SK-N-SH (cell line): ENCODE measurements around the gene RARG. TPM values are rescaled to one million over a fixed set of nuclear protein-coding genes. Genes with fewer than 3 reads are reported as not detected.

Experiments used
- CTCF ChIA-PET: fragments of 300-600, 350-600 bp; formaldehyde crosslinking; extraction: SDS; loops from one replicate; lab custom pipeline; 2021; lab: Yijun Ruan, JAX
- POLR2A ChIA-PET: fragments of 350-600 bp; sonication (Branson Sonifier 250); formaldehyde crosslinking; extraction: SDS; loops from one replicate; lab custom pipeline; 2020; ENCODE audit warnings: antibody characterized with exemption, inconsistent platforms; lab: Yijun Ruan, JAX
- DNase-seq: peaks from one replicate; pipeline ENCODE4 v3.0.0; 2012
- H2AFZ ChIP-seq: fragments of 200-600 bp; sonication (generic); 2 replicates; pipeline ENCODE4 v1.8.1; 2016; ENCODE audit warnings: antibody characterized with exemption, mild to moderate bottlenecking, low read depth
- H3F3A ChIP-seq: fragments of 200-600 bp; sonication (generic); replicated peaks from 2 replicates; pipeline ENCODE3; 2016; ENCODE audit warnings: antibody characterized with exemption, mild to moderate bottlenecking; ENCODE audit not compliant: insufficient read depth
- H3K27ac ChIP-seq, 2 experiments: fragments of 200-500 bp in 1 of 2; fragments of 200-600 bp in 1 of 2; sonication (Bioruptor generic) in 1 of 2; sonication (generic), shearing (Covaris generic) in 1 of 2; 2 replicates each; pipeline versions ENCODE4 v1.5.1 to v1.6.1; 2014 to 2016; ENCODE audit warnings: low read depth in 2 of 2, inconsistent platforms in 1 of 2, low read length in 1 of 2, mild to moderate bottlenecking in 1 of 2, mixed read lengths in 1 of 2
- H3K27me3 ChIP-seq: fragments of 200-600 bp; sonication (generic), shearing (Covaris generic); 2 replicates; pipeline ENCODE4 v1.6.1; 2016; ENCODE audit warnings: mixed run types; ENCODE audit not compliant: insufficient read depth
- H3K36me3 ChIP-seq, 2 experiments: fragments of 200-500 bp in 1 of 2; fragments of 200-600 bp in 1 of 2; sonication (Bioruptor generic) in 1 of 2; sonication (generic) in 1 of 2; replicated peaks in 1 of 2; 2 replicates each; pipeline versions ENCODE3 to v1.5.1; 2014 to 2016; ENCODE audit warnings: low read length in 1 of 2, mild to moderate bottlenecking in 1 of 2; ENCODE audit not compliant: insufficient read depth in 2 of 2, control insufficient read depth in 1 of 2
- H3K4me1 ChIP-seq, 2 experiments: fragments of 200-500 bp in 1 of 2; fragments of 200-600 bp in 1 of 2; sonication (Bioruptor generic) in 1 of 2; sonication (generic), shearing (Covaris generic) in 1 of 2; 2 replicates each; pipeline versions ENCODE4 v1.5.1 to v1.6.1; 2014 to 2016; ENCODE audit warnings: low read depth in 1 of 2, low read length in 1 of 2, mixed run types in 1 of 2; ENCODE audit not compliant: insufficient read depth in 2 of 2, control insufficient read depth in 1 of 2
- H3K4me2 ChIP-seq: fragments of 200-600 bp; sonication (generic), shearing (Covaris generic); 2 replicates; pipeline ENCODE4 v1.6.1; 2017; ENCODE audit warnings: mixed run types
- H3K4me3 ChIP-seq, 2 experiments: fragments of 200-500 bp in 1 of 2; fragments of 200-600 bp in 1 of 2; sonication (Bioruptor generic) in 1 of 2; sonication (generic), shearing (Covaris generic) in 1 of 2; 2 replicates each; pipeline versions ENCODE4 v1.5.1 to v1.8.1; 2014 to 2016; ENCODE audit warnings: low read depth in 2 of 2, inconsistent platforms in 1 of 2, low read length in 1 of 2, mild to moderate bottlenecking in 1 of 2, mixed read lengths in 1 of 2, moderate library complexity in 1 of 2
- H3K79me2 ChIP-seq: fragments of 200-600 bp; sonication (generic); 2 replicates; pipeline ENCODE4 v1.8.1; 2017; ENCODE audit warnings: mild to moderate bottlenecking; ENCODE audit not compliant: insufficient read depth
- H3K9ac ChIP-seq: fragments of 200-600 bp; sonication (generic); 2 replicates; pipeline ENCODE4 v1.6.1; 2017; ENCODE audit warnings: mixed run types
- H3K9me2 ChIP-seq: fragments of 200-600 bp; sonication (generic); 2 replicates; pipeline ENCODE4 v1.6.1; 2017; ENCODE audit warnings: mixed run types
- H3K9me3 ChIP-seq: fragments of 200-600 bp; sonication (generic); 2 replicates; pipeline ENCODE4 v1.6.1; 2017; ENCODE audit warnings: mixed run types, mild to moderate bottlenecking, moderate library complexity
- H4K20me1 ChIP-seq: fragments of 200-600 bp; sonication (generic); 2 replicates; pipeline ENCODE4 v1.6.1; 2017; ENCODE audit warnings: mild to moderate bottlenecking, mixed run types; ENCODE audit not compliant: insufficient read depth
- FOSL2 ChIP-seq: IDR thresholded peaks from 2 replicates; pipeline ENCODE4 v1.4.0; 2012; ENCODE audit warnings: low read depth, mild to moderate bottlenecking, moderate library complexity, borderline replicate concordance
- FOXJ3 ChIP-seq: sonication (generic); formaldehyde crosslinking; IDR thresholded peaks from 2 replicates; pipeline ENCODE4 v1.5.1; 2020; ENCODE audit warnings: mild to moderate bottlenecking, missing genetic modification reagents
- GATA2 ChIP-seq: sonication (generic); formaldehyde crosslinking; IDR thresholded peaks from 2 replicates; pipeline ENCODE4 v1.5.0; 2020; ENCODE audit warnings: mild to moderate bottlenecking, missing genetic modification reagents
- JUND ChIP-seq: IDR thresholded peaks from 2 replicates; pipeline ENCODE4 v1.4.0; 2012
- POLR2AphosphoS5 ChIP-seq: IDR thresholded peaks from 2 replicates; pipeline ENCODE4 v1.6.1; 2012; ENCODE audit warnings: low read depth, low read length
- RAD21 ChIP-seq: IDR thresholded peaks from 2 replicates; pipeline ENCODE4 v1.6.1; 2012; ENCODE audit warnings: mild to moderate bottlenecking, low read length
- RCOR1 ChIP-seq: fragments of 150-350 bp; IDR thresholded peaks from 2 replicates; pipeline ENCODE4 v1.6.1; 2017; ENCODE audit warnings: antibody characterized with exemption, low read length
- YY1 ChIP-seq: IDR thresholded peaks from 2 replicates; pipeline ENCODE4 v1.4.0; 2012; ENCODE audit warnings: low read depth, mild to moderate bottlenecking
- WGBS: methylation state at CpG from one replicate; pipeline ENCODE4 v1.1.6; 2017; ENCODE audit warnings: low lambda C conversion rate; 5-methylcytosine and 5-hydroxymethylcytosine counted together
- polyA plus RNA-seq, 3 experiments: library from polyadenylated mRNA; depleted of rRNA; stranded (reverse); fragments of >200 nt; gene quantifications; 2 replicates each; pipeline ENCODE4 v1.2.3, GENCODE V29; 2012
- TF ChIP-seq, protein P1 (sequence below): IDR thresholded peaks from 2 replicates; pipeline ENCODE4 v1.4.0; 2012; ENCODE audit warnings: low read depth, borderline replicate concordance
- TF ChIP-seq, protein P2 (sequence below): fragments of 200-600 bp; sonication (generic); IDR thresholded peaks from 2 replicates; pipeline ENCODE4 v1.6.1; 2017; ENCODE audit warnings: antibody characterized with exemption, mild to moderate bottlenecking, moderate library complexity

The RARG gene
- polyA plus RNA-seq, 1 of the 3 experiments (the other 2 are of a cell fraction): 36.6 TPM

DNA sequence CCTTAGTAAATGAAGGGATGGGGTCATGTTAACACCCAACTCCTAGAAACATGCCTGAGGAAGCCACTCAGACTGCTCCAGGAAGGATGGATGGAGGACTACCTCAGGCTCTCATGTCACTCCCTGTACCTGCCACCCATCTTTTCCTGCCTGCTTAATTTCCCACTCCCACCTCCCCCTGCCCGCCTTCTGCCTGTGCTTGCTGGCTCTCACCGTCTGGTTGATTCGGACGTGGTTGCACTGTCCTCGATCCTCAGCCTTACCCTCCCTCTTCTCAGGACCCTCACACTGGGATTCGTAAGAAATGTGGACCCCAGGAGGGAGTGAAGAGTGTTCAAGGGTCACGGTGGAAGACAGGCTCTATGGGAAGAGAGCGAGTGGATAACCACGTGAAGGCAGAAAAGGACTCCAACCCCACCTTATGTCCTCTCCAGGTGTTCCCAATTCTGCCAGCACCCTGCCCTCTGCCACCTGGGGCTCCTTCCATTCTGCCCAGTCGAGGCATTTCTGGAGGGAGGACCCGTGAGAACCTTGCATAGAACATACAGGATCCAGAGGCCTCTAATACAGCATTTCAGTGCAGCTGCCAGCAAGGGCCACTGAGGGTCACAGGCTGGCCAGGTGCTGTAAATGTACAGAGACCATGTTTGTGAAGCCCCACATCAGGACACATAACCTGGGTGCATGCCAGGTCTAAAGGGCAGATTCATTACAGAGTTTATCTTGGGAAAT is 37.9 kb downstream of the RARG start:
- 79% methylated on average over 11 of the region's 11 CpGs for WGBS
- no peaks in the 10 kb centered on the region for H3K9me2 ChIP-seq
- no peaks in the 10 kb centered on the region; a peak in 1 of 4 replicates for H3K4me1 ChIP-seq
- no peak overlapping the region for H3K27ac ChIP-seq
- CTCF ChIA-PET: interaction anchor here (1.2 to 9.5 kb wide), 6 partner anchors 12 to 129 kb away, joined by 4 to 181 read pairs (median 74); partner anchors contain the start of gene ITGB7
- peaks cover 3 to 6% of the 10 kb centered on the region in 2 experiments for H3K36me3 ChIP-seq
- no peak for TF ChIP-seq FOSL2
- no peak for TF ChIP-seq FOXJ3 (CRISPR knock-in tag)
- no peak for TF ChIP-seq RAD21
- no peaks in the 10 kb centered on the region for H4K20me1 ChIP-seq
- POLR2A ChIA-PET: interaction anchor here (0.7 kb wide), 1 partner anchor 34 kb away, joined by 4 read pairs; no protein-coding TSS in a partner anchor
- H3K27me3 ChIP-seq: no peaks in the 10 kb centered on the region
- no peak overlapping the region for H3K9ac ChIP-seq
- no peak overlapping the region for H3K4me2 ChIP-seq
- no peak overlapping the region for H3K4me3 ChIP-seq
- H3K9me3 ChIP-seq: no peaks in the 10 kb centered on the region
- H3F3A ChIP-seq: peaks cover 5% of the 10 kb centered on the region
- H2AFZ ChIP-seq: no peak overlapping the region
- no peak for DNase-seq
- H3K79me2 ChIP-seq: no peaks in the 10 kb centered on the region

DNA sequence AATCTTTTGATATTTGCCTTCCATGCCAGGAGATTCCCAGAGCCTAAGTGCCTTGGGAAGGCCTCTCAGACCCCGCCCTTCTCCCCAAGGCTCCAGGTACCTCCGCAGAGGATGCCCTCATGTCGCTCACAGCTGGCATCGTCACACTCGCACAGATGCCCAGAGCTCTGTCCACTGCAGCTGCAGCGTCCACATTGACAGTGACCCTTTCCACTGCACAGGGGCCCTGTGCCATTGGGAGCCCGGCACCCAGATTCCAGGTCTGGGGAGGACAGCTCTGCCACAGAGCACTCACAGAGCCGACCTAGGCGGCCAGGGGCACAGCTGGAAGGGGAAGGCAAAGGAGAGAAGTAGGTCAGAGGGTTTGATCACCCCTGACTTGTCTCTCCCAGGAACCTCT is 39.0 kb downstream of the RARG start:
- Histone ChIP-seq H3K4me1 (no peaks in the 10 kb centered on the region; a peak in 1 of 4 replicates), H3K4me3 (no peak overlapping the region), H4K20me1 (no peaks in the 10 kb centered on the region), H3K27me3 (no peaks in the 10 kb centered on the region), H3K9me2 (no peaks in the 10 kb centered on the region), H3K79me2 (no peaks in the 10 kb centered on the region), H3K4me2 (no peak overlapping the region), H3K27ac (no peak overlapping the region), H3K9me3 (no peaks in the 10 kb centered on the region), H3K9ac (no peak overlapping the region), H3F3A (peaks cover 13% of the 10 kb centered on the region), H3K36me3 (peaks cover 6 to 10% of the 10 kb centered on the region in 2 experiments), H2AFZ (no peak overlapping the region)
- TF ChIP-seq GATA2 (CRISPR knock-in tag) (no peak), RCOR1 (no peak), YY1 (no peak), FOSL2 (no peak), JUND (no peak), POLR2AphosphoS5 (no peak; the same call in 1 of the 2 replicates)
- TF ChIP-seq, protein P1, sequence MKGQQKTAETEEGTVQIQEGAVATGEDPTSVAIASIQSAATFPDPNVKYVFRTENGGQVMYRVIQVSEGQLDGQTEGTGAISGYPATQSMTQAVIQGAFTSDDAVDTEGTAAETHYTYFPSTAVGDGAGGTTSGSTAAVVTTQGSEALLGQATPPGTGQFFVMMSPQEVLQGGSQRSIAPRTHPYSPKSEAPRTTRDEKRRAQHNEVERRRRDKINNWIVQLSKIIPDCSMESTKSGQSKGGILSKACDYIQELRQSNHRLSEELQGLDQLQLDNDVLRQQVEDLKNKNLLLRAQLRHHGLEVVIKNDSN: no peak
- TF ChIP-seq, protein P2, sequence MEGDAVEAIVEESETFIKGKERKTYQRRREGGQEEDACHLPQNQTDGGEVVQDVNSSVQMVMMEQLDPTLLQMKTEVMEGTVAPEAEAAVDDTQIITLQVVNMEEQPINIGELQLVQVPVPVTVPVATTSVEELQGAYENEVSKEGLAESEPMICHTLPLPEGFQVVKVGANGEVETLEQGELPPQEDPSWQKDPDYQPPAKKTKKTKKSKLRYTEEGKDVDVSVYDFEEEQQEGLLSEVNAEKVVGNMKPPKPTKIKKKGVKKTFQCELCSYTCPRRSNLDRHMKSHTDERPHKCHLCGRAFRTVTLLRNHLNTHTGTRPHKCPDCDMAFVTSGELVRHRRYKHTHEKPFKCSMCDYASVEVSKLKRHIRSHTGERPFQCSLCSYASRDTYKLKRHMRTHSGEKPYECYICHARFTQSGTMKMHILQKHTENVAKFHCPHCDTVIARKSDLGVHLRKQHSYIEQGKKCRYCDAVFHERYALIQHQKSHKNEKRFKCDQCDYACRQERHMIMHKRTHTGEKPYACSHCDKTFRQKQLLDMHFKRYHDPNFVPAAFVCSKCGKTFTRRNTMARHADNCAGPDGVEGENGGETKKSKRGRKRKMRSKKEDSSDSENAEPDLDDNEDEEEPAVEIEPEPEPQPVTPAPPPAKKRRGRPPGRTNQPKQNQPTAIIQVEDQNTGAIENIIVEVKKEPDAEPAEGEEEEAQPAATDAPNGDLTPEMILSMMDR: no peak
- 67% methylated on average over 9 of the region's 9 CpGs for WGBS
- CTCF ChIA-PET: interaction anchor here (1.2 to 9.5 kb wide), 4 partner anchors 10 to 128 kb away, joined by 4 to 181 read pairs (median 74); no protein-coding TSS in a partner anchor
- POLR2A ChIA-PET: interaction anchor here (0.7 kb wide), 1 partner anchor 33 kb away, joined by 4 read pairs; no protein-coding TSS in a partner anchor
- DNase-seq: no peak
